GM23248 (cell line): Measurements from ENCODE around the gene ZCCHC4.

Source experiments
- EZH2 ChIP-seq: fragments of 200-600 bp; sonication (generic); IDR thresholded peaks from 2 replicates; pipeline ENCODE4 v1.6.1; 2018; ENCODE audit warnings: antibody characterized with exemption, mild to moderate bottlenecking; ENCODE audit not compliant: insufficient read depth, poor library complexity, severe bottlenecking
- EZH2phosphoT487 ChIP-seq: fragments of 200-600 bp; sonication (generic); IDR thresholded peaks from 2 replicates; pipeline ENCODE4 v1.6.1; 2018; ENCODE audit warnings: antibody characterized with exemption, moderate library complexity, mild to moderate bottlenecking, low read depth; ENCODE audit not compliant: insufficient read depth

DNA sequence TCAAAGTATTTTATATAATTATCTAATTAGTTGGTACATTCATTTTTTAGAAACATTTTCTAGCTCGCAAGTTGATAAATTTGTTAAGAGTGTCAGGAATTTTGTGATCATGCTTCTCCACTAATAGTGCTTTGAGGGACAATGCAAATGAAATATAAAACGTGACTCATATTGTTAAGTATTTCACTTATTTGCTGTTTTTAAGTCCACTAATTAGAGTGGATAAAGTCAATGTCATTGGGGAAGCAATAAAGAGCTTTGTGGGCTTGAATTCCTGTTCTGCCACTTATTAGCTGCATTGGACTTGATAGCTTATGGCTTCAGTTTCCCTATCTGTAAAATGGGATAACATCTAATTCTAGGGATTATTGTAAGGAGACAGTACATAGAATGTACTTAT lies 38.0 kb downstream of the ZCCHC4 start:
- TF ChIP-seq EZH2 (no peak), EZH2phosphoT487 (no peak)
